ENCODE results near the gene KLHL35. TPM values are rescaled to one million over a fixed set of nuclear protein-coding genes. Genes with fewer than 3 reads are reported as not detected.

Gene KLHL35
- total RNA-seq, 1 experiment from 2014 or later, result 0.83 TPM

DNA sequence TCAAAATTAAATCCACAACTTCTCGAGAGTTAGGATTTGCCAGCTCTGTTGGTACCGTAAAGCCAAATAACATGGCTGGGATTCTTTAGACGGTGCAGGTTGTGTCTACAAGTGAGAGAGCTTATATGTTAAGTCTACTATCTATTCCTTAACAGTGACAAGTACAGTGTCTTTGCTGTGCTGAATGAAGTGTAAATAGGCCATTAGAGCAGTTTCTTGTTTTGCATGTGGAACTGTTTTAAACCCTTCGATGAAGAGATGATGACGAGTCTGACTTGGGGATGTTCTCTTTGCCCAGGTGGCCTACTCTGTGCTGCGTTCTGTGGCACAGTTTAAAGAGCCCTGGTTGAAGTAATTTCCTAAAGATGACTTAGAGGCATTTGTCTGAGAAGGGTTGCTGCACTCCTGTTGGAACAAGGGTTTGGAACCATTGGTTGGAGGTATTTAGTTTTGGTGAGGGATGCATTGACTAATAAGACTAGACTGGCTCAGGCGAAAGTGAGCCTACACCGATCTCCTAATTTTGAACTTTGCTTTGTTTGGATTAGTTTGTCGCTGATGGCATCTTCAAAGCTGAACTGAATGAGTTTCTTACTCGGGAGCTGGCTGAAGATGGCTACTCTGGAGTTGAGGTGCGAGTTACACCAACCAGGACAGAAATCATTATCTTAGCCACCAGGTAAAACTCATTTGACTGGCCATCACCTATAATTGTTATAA lies 32.7 kb downstream of the KLHL35 start:
- no peak overlapping the region for H3K4ac ChIP-seq (ENCODE audit: low read depth, low read length)
- peaks cover 9% of the 10 kb centered on the region for H3K23me2 ChIP-seq (ENCODE audit: insufficient read length, low read depth, low read length, poor library complexity, severe bottlenecking)
- H2BK15ac ChIP-seq (ENCODE audit: low read depth, low read length), result no peak overlapping the region
- peaks cover 22 to 35% of the 10 kb centered on the region in 2 experiments for H3K4me1 Mint-ChIP-seq
- H3K56ac ChIP-seq (ENCODE audit: insufficient read length, low read depth, low read length), result no peak overlapping the region
- H2BK120ac ChIP-seq (ENCODE audit: low read depth, low read length, poor library complexity, severe bottlenecking), result no peak overlapping the region
- H4K8ac ChIP-seq (replicated peaks; ENCODE audit: insufficient read length, low read depth, low read length), result no peak overlapping the region
- H3K79me2 ChIP-seq (ENCODE audit: insufficient read depth, low read length), result peaks cover 34% of the 10 kb centered on the region
- TF ChIP-seq, protein P1, sequence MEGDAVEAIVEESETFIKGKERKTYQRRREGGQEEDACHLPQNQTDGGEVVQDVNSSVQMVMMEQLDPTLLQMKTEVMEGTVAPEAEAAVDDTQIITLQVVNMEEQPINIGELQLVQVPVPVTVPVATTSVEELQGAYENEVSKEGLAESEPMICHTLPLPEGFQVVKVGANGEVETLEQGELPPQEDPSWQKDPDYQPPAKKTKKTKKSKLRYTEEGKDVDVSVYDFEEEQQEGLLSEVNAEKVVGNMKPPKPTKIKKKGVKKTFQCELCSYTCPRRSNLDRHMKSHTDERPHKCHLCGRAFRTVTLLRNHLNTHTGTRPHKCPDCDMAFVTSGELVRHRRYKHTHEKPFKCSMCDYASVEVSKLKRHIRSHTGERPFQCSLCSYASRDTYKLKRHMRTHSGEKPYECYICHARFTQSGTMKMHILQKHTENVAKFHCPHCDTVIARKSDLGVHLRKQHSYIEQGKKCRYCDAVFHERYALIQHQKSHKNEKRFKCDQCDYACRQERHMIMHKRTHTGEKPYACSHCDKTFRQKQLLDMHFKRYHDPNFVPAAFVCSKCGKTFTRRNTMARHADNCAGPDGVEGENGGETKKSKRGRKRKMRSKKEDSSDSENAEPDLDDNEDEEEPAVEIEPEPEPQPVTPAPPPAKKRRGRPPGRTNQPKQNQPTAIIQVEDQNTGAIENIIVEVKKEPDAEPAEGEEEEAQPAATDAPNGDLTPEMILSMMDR (conservative IDR thresholded peaks at IDR 0.05), result no peak
- peaks cover 11% of the 10 kb centered on the region for H3K79me1 ChIP-seq (ENCODE audit: insufficient read depth, low read depth, low read length, poor library complexity, severe bottlenecking)
- H4K5ac ChIP-seq (ENCODE audit: insufficient read length, low read depth, low read length), result no peak overlapping the region
- no peak overlapping the region for H3K18ac ChIP-seq (ENCODE audit: insufficient read length, low read depth, low read length)
- peak overlapping the region; percentile 40 for H3K27ac ChIP-seq (ENCODE audit: insufficient read length, low read depth, low read length)
- H2BK20ac ChIP-seq (ENCODE audit: low read depth, low read length, poor library complexity, severe bottlenecking), result no peak overlapping the region
- no peak overlapping the region for H2AFZ ChIP-seq (ENCODE audit: low read length)
- H3K4me3 Mint-ChIP-seq, result peak overlapping the region; percentile 97 to 99
- no peaks in the 10 kb centered on the region for H3K9me3 ChIP-seq (ENCODE audit: control insufficient read depth, low read depth, low read length)
- no peak overlapping the region for H2AK5ac ChIP-seq (ENCODE audit: insufficient read length, low read length)
- H4K91ac ChIP-seq (ENCODE audit: insufficient read length, low read depth, low read length), result no peak overlapping the region
- H3K27me3 Mint-ChIP-seq (ENCODE audit: low read depth), result no peaks in the 10 kb centered on the region; the same call in 1 of the 2 replicates
- H2BK5ac ChIP-seq (ENCODE audit: insufficient read length, low read length), result no peak overlapping the region
- peak overlapping the region; percentile 93; the same call in 1 of the 2 replicates for H3K14ac ChIP-seq (ENCODE audit: insufficient read depth, low read length)
- no peak overlapping the region for H3K23ac ChIP-seq (ENCODE audit: insufficient read length, low read depth, low read length)
- H3K9ac ChIP-seq (ENCODE audit: extremely low read depth, insufficient read length, low read length), result peak overlapping the region; percentile 99
- H3K36me3 Mint-ChIP-seq (ENCODE audit: insufficient read depth in 1 of 3, low read depth in 3 of 3), result peaks cover 58 to 61% (median 59%) of the 10 kb centered on the region in 3 experiments
- H3T11ph ChIP-seq (ENCODE audit: low read length), result no peak overlapping the region
- peak overlapping the region; percentile 75 for H3K4me2 ChIP-seq (ENCODE audit: insufficient read depth, insufficient read length, low read length)
- peaks cover 3% of the 10 kb centered on the region for H4K20me1 ChIP-seq (ENCODE audit: control insufficient read depth, insufficient read depth, insufficient read length)
- H2BK12ac ChIP-seq (ENCODE audit: insufficient read length, low read depth, low read length), result no peak overlapping the region
- peaks cover 4 to 6% of the 10 kb centered on the region in 2 experiments; a peak in 3 of 5 replicates for H3K9me3 Mint-ChIP-seq
- WGBS (ENCODE audit: extremely low coverage, insufficient read length, low lambda C conversion rate), result no CpG with 5 or more reads among the region's 11 CpGs
- no peaks in the 10 kb centered on the region for H3K27me3 ChIP-seq (ENCODE audit: insufficient read depth, low read length)
- H3K4me1 ChIP-seq (ENCODE audit: insufficient read depth, low read length), result no peaks in the 10 kb centered on the region; the same call in 1 of the 2 replicates
- H3K27ac Mint-ChIP-seq, result peak overlapping the region; percentile 99 to 100 (median 99); a peak in 6 of 7 replicates
- DNase-seq, result no peak
